GM18861 (cell line): Measurements from ENCODE around the gene PLEKHG3.

Experiments
- ATAC-seq: cut with Tn5 transposase; IDR thresholded peaks from one replicate; pipeline ENCODE4 v1.9.1; 2021; ENCODE audit not compliant: unreplicated experiment

PLEKHG3 gene

GRCh38 chr14:64762044-64763034 is 58.1 kb downstream of the PLEKHG3 start:
- no peak for ATAC-seq

- no peak for ATAC-seq
Observed at GRCh38 chr14:64763085-64763782, 59.0 kb downstream of the PLEKHG3 start.

GRCh38 chr14:64763801-64764621 is 59.8 kb downstream of the PLEKHG3 start:
- no peak for ATAC-seq

- ATAC-seq: no peak
Observed at GRCh38 chr14:64764641-64765520, 60.7 kb downstream of the PLEKHG3 start.

GRCh38 chr14:64765740-64766302 is 61.6 kb downstream of the PLEKHG3 start:
- ATAC-seq: no peak

- no peak for ATAC-seq
Observed at GRCh38 chr14:64766430-64767151, 62.4 kb downstream of the PLEKHG3 start.

GRCh38 chr14:64767215-64767964 is 63.2 kb downstream of the PLEKHG3 start:
- ATAC-seq: no peak

- ATAC-seq: no peak
Observed at GRCh38 chr14:64768401-64769095, 64.3 kb downstream of the PLEKHG3 start.

- ATAC-seq: no peak
Observed at GRCh38 chr14:64769096-64770020, 65.1 kb downstream of the PLEKHG3 start.

GRCh38 chr14:64770751-64771150 is 66.5 kb downstream of the PLEKHG3 start:
- ATAC-seq: no peak

- no peak for ATAC-seq
Observed at GRCh38 chr14:64771161-64771560, 66.9 kb downstream of the PLEKHG3 start.

- no peak for ATAC-seq
Observed at GRCh38 chr14:64772397-64772950, 68.2 kb downstream of the PLEKHG3 start.

GRCh38 chr14:64773046-64773445 is 68.8 kb downstream of the PLEKHG3 start:
- no peak for ATAC-seq

GRCh38 chr14:64773577-64773976 is 69.4 kb downstream of the PLEKHG3 start:
- no peak for ATAC-seq

GRCh38 chr14:64774272-64774671 is 70.0 kb downstream of the PLEKHG3 start:
- no peak for ATAC-seq

GRCh38 chr14:64775081-64775777 is 71.0 kb downstream of the PLEKHG3 start:
- no peak for ATAC-seq
